ENCODE data around the gene SOWAHD. TPM values are rescaled to one million over a fixed set of nuclear protein-coding genes. Genes with fewer than 3 reads are reported as not detected.

Gene SOWAHD
- total and polyA plus RNA-seq, 2 experiments from 2014 or later: 3.8 to 5.1 TPM

GRCh38 chrX:119729408-119730201 lies 28.8 kb upstream of the SOWAHD start:
- Histone ChIP-seq H3K9me2 (ENCODE audit: insufficient read depth) (no peaks in the 10 kb centered on the region), H3K4me2 (0 out of 2 replicates have a peak overlapping the region, but pooled peaks have one; percentile 11), H3K27ac (ENCODE audit: low read depth) (no peak overlapping the region), H3K79me2 (replicated peaks; ENCODE audit: insufficient read depth) (no peaks in the 10 kb centered on the region), H3K27me3 (ENCODE audit: insufficient read depth) (no peaks in the 10 kb centered on the region), H4K20me1 (replicated peaks; ENCODE audit: insufficient read depth) (no peaks in the 10 kb centered on the region), H3K4me1 (ENCODE audit: insufficient read depth) (0 out of 2 replicates have a peak, but pooled peaks cover 6% of the 10 kb centered on the region), H3K36me3 (ENCODE audit: insufficient read depth) (no peaks in the 10 kb centered on the region), H3F3A (replicated peaks; ENCODE audit: low read depth) (no peaks in the 10 kb centered on the region), H2AFZ (no peak overlapping the region), H3K4me3 (no peak overlapping the region)
- ATAC-seq: peak; percentile 52
- Mint-ChIP-seq H3K4me1 (peaks cover 13% of the 10 kb centered on the region), H3K9me3 (no peaks in the 10 kb centered on the region), H3K4me3 (no peak overlapping the region), H3K36me3 (ENCODE audit: low read depth) (no peaks in the 10 kb centered on the region), H3K27ac (no peak overlapping the region), H3K27me3 (ENCODE audit: insufficient read depth, low read depth, poor library complexity) (peaks cover 7% of the 10 kb centered on the region)
- no peak for TF ChIP-seq ZNF114 (CRISPR knock-in tag; IDR thresholded peaks at IDR 0.05)
- TF ChIP-seq CTCF (conservative IDR thresholded peaks at IDR 0.05; ENCODE audit: low read depth in 2 of 2): peak; percentile 64 to 69
- peak; percentile 80 for DNase-seq (ENCODE audit: low spot score)

GRCh38 chrX:119734897-119735339 lies 23.5 kb upstream of the SOWAHD start:
- Histone ChIP-seq H3K4me3 (no peak overlapping the region), H2AFZ (no peak overlapping the region), H3K27me3 (ENCODE audit: insufficient read depth) (no peaks in the 10 kb centered on the region), H3K27ac (ENCODE audit: low read depth) (no peak overlapping the region), H4K20me1 (replicated peaks; ENCODE audit: insufficient read depth) (no peaks in the 10 kb centered on the region), H3K4me2 (no peak overlapping the region), H3K4me1 (ENCODE audit: insufficient read depth) (no peaks in the 10 kb centered on the region), H3K9me2 (ENCODE audit: insufficient read depth) (no peaks in the 10 kb centered on the region), H3F3A (replicated peaks; ENCODE audit: low read depth) (no peaks in the 10 kb centered on the region), H3K36me3 (ENCODE audit: insufficient read depth) (no peaks in the 10 kb centered on the region), H3K79me2 (replicated peaks; ENCODE audit: insufficient read depth) (no peaks in the 10 kb centered on the region)
- H3K36me3 Mint-ChIP-seq (ENCODE audit: low read depth): no peaks in the 10 kb centered on the region
- no peaks in the 10 kb centered on the region for H3K4me1 Mint-ChIP-seq
- no peaks in the 10 kb centered on the region for H3K9me3 Mint-ChIP-seq
- ATAC-seq: no peak
- H3K27ac Mint-ChIP-seq: no peak overlapping the region
- H3K4me3 Mint-ChIP-seq: no peak overlapping the region
- no peak for DNase-seq (ENCODE audit: low spot score)
- peaks cover 5% of the 10 kb centered on the region for H3K27me3 Mint-ChIP-seq (ENCODE audit: insufficient read depth, low read depth, poor library complexity)
- no peak for TF ChIP-seq ZNF114 (CRISPR knock-in tag; IDR thresholded peaks at IDR 0.05)
- TF ChIP-seq ZNF331 (CRISPR knock-in tag; IDR thresholded peaks at IDR 0.05; ENCODE audit: low read depth): no peak
- no peak for TF ChIP-seq EZH2 (IDR thresholded peaks at IDR 0.05; ENCODE audit: low read depth, unreplicated experiment)
- TF ChIP-seq ZNF462 (CRISPR knock-in tag; IDR thresholded peaks at IDR 0.05): no peak
- TF ChIP-seq ETS1 (IDR thresholded peaks at IDR 0.05): no peak
- TF ChIP-seq STAT1 (IDR thresholded peaks at IDR 0.05; ENCODE audit: unreplicated experiment): no peak
